HTR-8/SVneo (cell line): ENCODE data around the gene DBN1.

ENCODE experiments used
- DNase-seq: peaks from one replicate; pipeline ENCODE4 v3.0.0; 2011; ENCODE audit warnings: low spot score, mixed read lengths; ENCODE audit not compliant: insufficient read length
- FAIRE-seq: peaks from 2 replicates; lab custom pipeline; 2011; peaks lifted over from hg19 to GRCh38; lab: Jason Lieb, UNC

Gene DBN1

GRCh38 chr5:177446200-177447065 lies 27.0 kb downstream of the DBN1 start, which contains the start of gene PRR7:
TSS of gene PRR7 (plus strand) at chr5:177446814. CDS start at chr5:177455068, 8,254 bp downstream.
- FAIRE-seq, result peak; percentile 81
- peak; percentile 73 for DNase-seq

GRCh38 chr5:177445917-177446199 lies 27.6 kb downstream of the DBN1 start:
- FAIRE-seq (no peak), DNase-seq (no peak)

- no peak for FAIRE-seq
- no peak for DNase-seq
These were observed 28.1 kb downstream of the DBN1 start for GRCh38 chr5:177445052-177445916.

- FAIRE-seq (peak; percentile 55), DNase-seq (no peak)
These were observed 29.1 kb downstream of the DBN1 start for GRCh38 chr5:177444106-177445051.

GRCh38 chr5:177443144-177443983 lies 30.1 kb downstream of the DBN1 start:
- no peak for FAIRE-seq
- no peak for DNase-seq

GRCh38 chr5:177442066-177442826 lies 31.2 kb downstream of the DBN1 start:
- no peak for FAIRE-seq
- no peak for DNase-seq

DNA sequence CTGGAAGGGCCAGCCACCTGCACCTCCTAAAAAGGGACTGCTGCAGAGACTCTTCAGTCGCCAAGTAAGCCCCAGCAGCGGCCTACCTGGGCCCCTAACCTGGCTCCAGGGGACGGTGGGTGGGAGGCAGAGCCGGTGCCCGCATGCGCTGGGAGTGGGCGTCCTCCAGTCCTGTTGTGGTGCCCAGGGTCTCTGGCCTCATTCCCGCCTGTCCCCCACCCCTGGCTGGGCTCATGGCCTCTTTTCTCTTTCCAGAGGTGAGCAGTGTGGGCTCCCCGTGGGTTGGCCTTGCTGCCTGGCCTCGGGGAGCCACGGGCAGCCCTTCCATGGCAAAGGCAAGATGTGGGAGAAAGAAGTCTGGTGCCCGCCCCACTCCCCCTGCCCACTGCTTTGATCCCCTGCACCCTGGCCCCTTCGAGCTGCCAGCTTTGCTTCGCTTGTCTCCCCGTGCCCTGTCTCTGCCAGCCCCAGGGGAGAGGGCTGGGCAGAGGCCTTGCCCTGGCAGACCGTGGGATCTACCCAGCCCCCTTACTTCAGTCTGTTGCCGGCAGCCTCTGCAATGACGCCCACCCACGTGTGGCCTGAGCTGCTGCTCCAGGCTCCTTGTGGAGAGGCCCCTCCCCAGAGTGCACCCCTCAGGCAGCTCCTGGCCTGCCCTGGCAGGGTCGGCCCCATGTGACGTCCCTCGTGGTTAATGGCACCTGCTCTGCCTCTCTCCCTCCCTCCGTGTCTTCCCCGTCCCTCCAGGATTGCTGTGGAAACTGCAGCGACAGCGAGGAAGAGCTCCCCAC lies 32.2 kb downstream of the DBN1 start:
- no peak for DNase-seq

GRCh38 chr5:177440211-177440989 lies 33.0 kb downstream of the DBN1 start:
- DNase-seq (no peak), FAIRE-seq (no peak)

More for the DNA sequence above, 32.2 kb downstream of the DBN1 start:
- FAIRE-seq, result no peak

GRCh38 chr5:177439518-177440053 lies 33.8 kb downstream of the DBN1 start:
- FAIRE-seq (no peak), DNase-seq (no peak)

DNA sequence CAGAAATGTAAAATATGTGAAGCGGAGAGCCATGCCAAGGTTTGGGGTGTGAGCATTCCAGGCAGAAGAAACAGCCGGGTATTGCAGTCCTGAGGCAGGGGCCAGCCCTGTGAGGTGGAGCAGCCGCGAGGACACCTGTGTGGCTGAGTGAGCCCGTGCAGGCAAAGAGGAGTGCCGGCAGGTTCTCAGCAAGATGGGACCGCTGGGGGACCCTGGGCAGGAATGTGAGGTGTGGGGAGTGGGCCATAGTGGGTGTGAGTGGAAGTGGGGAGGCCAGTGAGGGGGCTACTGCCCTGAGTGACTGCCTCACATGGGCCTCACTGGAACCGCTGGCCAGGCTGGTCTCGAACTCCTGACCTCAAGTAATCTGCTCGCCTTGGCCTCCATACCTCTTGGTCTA lies 35.0 kb downstream of the DBN1 start:
- FAIRE-seq (no peak), DNase-seq (no peak)

- no peak for FAIRE-seq
- DNase-seq, result no peak
These were observed 35.8 kb downstream of the DBN1 start for GRCh38 chr5:177437623-177438022.

DNA sequence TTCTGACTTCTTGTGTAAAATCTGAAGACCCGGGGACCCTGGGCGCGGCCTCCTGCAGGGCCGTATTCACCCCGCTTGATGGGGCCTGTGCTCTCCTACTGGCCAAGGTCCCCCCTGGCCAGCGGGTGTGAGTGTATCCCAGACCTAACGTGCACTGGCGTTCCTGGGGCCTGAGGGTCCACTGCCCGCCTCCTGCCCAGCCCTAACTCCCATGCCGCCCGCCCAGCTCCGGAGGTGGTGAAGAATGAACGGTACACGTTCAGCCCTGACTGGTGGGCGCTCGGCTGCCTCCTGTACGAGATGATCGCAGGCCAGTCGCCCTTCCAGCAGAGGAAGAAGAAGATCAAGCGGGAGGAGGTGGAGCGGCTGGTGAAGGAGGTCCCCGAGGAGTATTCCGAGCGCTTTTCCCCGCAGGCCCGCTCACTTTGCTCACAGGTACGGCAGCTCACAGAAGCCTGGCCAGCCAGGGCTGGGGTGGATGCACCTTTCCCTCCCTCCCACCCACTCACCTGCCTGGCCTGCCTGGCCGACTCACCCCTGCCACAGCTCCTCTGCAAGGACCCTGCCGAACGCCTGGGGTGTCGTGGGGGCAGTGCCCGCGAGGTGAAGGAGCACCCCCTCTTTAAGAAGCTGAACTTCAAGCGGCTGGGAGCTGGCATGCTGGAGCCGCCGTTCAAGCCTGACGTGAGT lies 37.4 kb downstream of the DBN1 start:
- DNase-seq (no peak), FAIRE-seq (no peak)

DNA sequence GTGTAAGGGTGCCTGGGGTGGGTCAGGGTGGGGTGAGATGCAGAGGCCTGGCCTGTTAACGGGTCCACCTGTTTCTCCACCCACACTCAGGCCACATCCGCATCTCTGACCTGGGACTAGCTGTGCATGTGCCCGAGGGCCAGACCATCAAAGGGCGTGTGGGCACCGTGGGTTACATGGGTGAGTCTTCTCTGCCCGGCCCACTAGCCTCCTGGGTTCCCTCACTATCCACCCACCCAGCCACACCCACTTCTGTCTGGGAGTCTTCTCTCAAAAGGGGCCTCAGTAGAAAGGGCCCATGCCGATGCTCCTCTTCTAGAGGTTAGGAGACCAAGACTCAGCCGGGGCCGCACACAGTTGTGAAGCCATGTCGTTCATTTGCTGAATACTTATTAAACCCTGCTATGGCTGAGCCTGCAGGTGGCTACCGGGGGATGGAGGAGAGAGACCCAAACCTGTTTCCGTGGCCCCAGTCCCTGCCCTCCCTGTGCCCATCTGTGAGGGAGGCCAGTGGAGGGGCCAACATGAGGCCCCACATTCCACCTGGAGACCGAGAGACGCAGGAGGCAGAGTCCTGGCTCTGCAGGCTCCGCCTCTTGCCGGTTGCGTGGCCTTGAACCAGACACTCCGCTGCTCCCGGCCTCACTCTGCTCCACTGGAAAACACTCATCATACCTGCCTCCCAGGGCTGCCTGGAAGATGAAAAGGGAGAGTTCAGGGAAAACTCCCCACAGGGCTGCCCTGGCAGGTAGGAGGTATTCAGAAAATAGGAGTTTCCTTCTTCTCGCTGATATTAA lies 38.3 kb downstream of the DBN1 start:
- no peak for FAIRE-seq

GRCh38 chr5:177434437-177434836 lies 39.0 kb downstream of the DBN1 start:
- FAIRE-seq (no peak), DNase-seq (no peak)

More for the DNA sequence above, 38.3 kb downstream of the DBN1 start:
- no peak for DNase-seq

- FAIRE-seq (no peak), DNase-seq (no peak)
These were observed 39.7 kb downstream of the DBN1 start for GRCh38 chr5:177433658-177434217.
